Activated naive CD4-positive, alpha-beta T cell (primary cell): ENCODE measurements around the gene TMEM123.
"Not testable (repeated sequence)": the region's sequence is repeated elsewhere in the genome, so short reads cannot be mapped to it uniquely, and the experiment has no call there.

Source experiments
- DNase-seq, 4 experiments: peaks; one replicate each; lab custom pipeline; 2025; lab: John Stamatoyannopoulos, UW

The TMEM123 gene

DNA sequence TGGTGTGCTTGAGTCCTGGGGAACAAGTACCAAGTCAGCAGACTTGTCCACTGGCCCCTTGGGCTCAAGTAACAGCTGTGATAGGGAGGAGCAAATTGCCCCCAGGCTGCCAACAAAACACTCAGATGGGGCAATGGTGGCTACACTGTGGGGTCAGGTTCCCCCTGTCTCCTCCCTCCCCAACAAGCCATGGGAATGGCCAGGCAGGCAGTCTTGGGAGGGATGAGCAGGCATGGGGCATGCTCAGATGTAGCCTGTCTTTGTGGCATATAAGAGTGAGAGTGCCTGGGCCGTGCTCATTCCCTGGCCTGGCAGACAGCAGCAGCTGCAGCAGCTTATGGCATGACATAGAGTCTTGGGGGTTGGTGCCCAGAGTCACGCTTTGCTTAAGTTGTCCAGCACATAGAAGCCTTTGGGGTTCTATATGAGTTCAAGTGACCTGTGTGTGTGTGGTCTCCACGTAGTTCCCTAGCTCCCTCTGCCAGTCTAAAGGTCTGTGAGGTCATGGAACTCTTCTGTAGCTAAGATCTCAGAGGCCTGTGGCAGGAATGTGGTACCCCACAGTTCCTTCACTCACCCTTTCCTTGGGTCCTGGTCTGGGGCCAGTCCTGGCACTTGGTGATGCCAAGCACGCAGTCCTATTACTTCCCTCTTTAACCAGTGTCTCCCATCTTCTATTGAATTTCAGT, 60.9 kb downstream of the TMEM123 start:
- no peak for DNase-seq

DNA sequence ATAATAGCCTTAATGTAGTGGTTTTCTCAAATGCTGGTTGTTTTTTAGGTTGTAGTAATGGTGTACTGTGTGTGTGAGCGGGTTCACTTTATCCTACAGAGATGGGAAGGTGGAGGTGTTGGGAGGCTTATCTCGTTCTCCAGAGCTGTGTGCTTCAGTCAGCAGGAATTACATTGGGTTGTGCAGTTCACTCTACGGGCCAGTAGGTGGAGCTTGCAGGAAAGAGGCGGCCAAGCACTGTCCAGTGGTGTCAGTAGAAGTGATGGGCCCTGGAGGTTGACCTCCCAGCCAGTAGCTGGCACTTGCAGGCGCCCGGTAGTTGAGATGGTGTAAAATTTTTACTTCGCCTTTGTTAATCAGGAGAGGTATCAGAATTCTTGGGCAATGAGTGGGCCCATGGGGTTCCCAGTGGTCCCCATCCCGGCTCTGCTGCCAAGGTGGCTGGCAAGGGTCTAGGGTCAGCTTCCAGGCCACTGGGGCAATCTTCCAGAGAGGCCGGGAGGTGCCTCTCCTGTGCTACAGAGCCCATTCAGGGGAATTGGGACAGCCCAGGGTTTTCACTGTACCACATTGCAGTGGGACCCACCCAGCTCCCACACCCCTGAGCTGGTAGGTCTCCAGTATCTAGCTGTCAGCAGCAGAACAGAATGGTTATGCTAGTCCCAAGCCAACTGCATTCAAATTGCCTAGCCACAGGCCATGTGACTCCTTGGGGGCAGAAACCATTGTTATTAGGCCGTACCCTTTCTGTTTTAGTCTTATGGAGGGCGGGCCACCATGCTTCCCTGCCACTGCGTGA, 61.7 kb downstream of the TMEM123 start:
- DNase-seq = peak; percentile 5 to 21 (median 10)

DNA sequence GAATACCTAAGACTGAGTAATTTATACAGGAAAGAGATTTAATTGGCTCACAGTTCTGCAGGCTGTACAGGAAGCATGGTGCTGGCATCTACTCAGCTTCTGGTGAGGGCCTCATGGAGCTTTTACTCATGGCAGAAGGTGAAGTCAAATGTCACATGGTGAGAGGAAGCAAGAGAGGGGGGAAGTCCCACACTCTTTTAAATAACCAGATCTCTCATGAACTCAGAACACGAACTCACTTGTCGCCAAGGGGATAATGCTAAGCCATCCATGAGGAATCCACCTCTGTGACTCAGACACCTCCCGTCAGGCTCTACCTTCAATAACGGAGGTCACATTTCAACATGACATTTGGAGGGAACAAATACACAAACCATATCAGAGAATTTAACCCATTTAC, 63.3 kb downstream of the TMEM123 start:
- no peak for DNase-seq

- DNase-seq = no peak
Observed at GRCh38 chr11:102387043-102387781, 65.4 kb downstream of the TMEM123 start.

- no peak for DNase-seq
Observed at GRCh38 chr11:102386136-102386734, 66.3 kb downstream of the TMEM123 start.

DNA sequence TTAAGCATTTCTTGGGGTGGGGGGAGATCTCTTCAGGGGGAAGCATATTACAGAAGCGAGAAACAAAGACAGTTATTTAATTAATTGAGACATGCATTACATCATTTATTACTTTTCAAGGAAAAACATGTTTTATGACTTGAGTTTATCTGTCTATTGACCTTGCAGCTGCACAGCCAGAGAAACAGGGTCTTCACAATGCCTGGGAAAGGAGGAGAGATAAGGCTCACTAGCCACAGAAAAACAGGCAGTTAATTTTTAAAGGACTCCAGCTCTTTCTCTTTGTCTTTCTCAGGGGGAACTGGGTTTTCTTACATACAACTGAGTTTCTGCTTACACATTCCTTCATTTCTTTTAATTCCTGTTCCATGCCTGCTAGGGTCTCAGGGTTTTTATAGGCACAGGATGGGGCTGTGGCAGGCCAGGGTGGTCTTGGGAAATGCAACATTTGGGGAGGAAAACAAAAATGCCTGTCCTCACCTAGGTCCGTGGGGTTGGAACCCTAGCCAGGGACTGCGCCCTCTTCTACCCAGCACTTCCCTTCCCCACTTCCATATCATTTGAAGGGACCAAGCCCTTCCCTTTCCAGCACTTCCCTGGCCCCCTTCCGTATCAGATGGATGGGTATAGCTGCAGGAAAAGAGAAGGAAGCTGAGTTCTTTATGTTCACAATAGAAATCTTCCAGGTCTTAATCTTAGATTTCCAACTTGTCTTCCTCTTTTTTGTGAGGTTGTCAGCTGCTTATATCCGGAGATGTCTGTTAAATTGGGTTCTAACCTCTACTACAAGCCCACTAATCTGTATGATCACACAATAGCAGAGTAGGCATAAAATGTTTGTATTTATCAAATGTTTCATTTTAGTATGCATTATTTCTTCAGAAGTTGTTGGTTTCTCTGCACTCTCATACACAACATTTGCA, 67.2 kb downstream of the TMEM123 start:
- DNase-seq = no peak

- no peak for DNase-seq
Observed at GRCh38 chr11:102384419-102385079, 68.0 kb downstream of the TMEM123 start.

- no peak for DNase-seq
Observed at GRCh38 chr11:102383839-102384238, 68.7 kb downstream of the TMEM123 start.

DNA sequence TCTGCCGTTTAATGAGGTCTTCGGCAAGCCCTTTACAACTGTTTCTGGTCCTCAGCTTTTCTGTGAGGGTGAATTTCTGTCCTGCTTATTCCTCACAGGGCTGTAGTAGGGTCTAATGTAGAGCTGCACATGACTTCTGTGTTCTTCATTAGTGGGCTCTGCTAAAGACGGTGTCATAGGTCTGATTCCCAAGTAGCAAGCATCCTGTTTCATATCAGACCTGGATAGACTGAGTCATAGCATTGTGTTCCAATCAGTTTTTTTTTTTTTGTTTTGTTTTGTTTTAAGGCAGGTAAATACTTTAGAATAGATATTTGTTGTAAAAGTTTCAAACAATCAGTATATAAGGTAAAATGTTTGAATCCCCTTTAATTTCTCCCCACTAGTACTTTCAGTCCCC, 70.2 kb downstream of the TMEM123 start:
- DNase-seq = no peak

GRCh38 chr11:102378818-102379217, 73.7 kb downstream of the TMEM123 start:
- DNase-seq = no peak

- DNase-seq = no peak
Observed at GRCh38 chr11:102377891-102378290, 74.7 kb downstream of the TMEM123 start.

DNA sequence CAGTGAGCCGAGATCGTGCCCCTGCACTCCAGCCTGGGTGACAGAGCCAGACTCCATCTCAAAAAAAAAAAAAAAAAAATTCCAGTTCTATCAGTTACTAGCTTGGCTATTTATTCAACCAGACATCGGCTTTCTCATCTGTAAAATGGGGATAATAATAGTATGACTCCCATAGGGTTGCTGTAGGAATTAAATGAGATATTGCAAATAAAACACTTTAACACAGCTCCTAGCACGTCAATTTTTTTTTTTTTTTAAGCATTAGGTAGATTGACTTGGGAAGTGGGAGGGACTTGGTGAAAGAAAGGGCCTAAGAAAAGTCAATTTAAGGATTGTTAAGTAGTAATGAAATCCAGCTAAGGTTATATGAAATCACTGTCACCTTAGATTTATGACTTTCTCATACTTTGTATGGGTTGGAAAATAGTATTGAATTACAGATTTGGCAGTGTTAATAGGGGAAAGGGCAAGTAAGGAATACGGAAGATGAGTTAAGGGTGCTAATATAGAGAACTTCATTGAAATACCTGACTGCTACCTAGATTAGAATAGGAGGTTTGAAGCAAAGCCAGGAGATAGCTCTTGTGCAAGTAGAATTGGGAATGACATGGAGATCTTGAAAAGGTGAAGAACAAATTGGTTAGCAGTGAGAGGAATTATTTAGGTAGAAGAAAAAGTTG, 76.7 kb downstream of the TMEM123 start:
- DNase-seq = no peak

DNA sequence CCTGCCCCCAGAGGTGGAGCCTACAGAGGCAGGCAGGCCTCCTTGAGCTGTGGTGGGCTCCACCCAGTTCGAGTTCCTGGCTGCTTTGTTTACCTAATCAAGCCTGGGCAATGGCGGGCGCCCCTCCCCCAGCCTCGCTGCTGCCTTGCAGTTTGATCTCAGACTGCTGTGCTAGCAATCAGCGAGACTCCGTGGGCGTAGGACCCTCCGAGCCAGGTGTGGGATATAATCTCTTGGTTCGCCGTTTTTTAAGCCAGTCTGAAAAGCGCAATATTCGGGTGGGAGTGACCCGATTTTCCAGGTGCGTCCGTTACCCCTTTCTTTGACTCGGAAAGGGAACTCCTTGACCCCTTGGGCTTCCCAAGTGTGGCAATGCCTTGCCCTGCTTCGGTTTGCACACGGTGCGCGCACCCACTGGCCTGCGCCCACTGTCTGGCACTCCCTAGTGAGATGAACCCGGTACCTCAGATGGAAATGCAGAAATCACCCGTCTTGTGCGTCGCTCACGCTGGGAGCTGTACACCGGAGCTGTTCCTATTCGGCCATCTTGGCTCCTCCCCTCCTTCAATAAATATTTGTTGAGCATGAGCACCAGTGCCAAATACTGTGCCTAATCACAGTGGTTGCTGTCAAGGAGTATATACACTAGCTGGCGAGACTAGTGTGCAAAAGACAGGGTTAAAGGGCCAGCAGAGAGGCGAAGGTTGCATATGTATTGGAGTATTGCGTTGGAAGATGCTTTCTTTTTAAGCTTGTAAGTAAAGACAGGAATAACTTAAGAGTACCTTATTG, 77.7 kb downstream of the TMEM123 start:
- not testable (repeated sequence) for DNase-seq

GRCh38 chr11:102368472-102368871, 84.1 kb downstream of the TMEM123 start:
- DNase-seq = no peak

DNA sequence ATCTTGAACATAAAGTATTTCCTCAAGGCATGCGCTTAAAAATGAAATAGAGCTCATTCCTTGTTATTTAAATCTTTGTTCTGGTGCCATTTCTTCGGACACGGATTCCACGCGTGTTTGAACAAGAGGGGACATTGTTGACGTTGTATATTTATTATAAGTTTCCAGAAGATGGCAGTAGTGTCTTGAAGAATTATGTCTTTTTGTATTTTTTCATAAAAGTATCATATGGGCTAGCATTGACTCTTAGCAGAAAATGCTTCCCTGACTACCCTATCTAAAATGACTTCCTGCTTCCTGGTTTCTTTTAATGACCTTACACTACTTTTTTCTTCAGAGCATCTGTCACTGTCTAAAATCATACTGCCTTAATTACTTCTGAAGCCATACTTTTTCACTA, 85.2 kb downstream of the TMEM123 start:
- no peak for DNase-seq

GRCh38 chr11:102364991-102365390, 87.6 kb downstream of the TMEM123 start:
- DNase-seq = no peak

DNA sequence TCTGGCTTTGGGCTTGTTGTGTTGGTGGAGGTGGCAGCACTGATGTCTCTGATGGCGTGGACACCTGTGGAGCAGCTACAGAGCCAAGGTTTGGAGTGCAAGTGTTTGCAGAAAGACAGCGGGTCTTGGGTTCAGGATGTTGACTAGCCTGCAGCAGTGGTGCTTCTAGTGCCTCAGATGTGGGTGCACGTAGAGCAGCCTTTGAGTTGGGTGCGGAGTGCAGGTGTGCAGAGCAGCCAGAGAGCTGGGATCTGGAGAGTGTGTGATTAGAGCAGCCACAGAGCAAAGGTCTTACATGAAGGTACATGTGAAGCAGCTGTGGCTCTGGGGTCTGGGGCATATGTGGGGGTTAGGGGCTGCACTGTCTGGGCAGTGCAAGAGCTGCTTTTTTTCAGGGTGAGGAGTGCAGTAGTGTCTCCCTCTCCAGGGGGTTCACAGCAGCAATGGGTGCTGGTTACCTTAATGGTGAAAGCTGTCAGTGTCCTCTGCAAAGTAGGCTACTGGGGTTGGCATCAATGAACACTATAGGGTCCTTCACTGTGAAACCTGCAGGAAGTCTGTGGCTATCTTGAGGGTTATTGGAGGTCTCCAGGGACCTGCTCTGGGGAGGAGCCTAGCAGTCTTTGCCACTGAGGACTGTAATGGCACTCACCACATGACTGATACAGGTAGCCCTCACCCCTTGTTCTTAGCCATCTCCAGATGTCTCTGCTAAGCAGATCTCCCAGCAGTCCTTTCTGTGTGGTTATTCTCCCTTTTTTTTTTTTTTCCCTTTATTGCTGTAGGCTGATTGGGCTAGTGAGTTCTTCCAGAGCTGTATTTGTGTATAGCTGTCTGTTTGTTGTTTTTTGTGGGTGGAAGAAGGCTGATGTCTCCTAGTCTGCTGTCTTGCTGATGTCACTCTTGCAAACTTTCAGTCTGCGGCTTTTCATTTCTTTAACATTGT, 91.2 kb downstream of the TMEM123 start:
- peak in 2 of 4 experiments; percentile 27 to 47 for DNase-seq

DNA sequence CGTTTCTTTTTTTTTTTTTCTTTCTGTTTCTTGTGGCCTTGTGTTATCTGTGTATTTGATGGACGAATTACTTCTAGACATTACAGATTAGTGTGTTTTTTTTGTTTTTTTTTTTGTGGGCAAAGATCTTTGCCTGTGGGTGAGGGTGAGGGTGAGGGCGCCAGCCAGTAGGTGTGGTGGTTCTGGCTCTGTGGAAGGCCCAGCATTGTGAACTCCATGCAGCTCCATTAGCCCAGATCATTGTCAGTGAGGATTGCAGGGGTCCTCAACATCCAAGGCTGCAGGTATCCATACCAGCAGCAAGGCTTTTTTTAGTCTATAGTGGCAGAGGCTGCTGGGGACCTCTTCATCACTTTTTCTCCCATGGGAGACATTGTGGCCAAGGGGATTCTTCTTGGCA, 91.9 kb downstream of the TMEM123 start:
- DNase-seq = peak in 1 of 4 experiments; percentile 20
